GM13977 (cell line): ENCODE data around the gene CD8B2.
"Not testable (repeated sequence)": the region's sequence is repeated elsewhere in the genome, so short reads cannot be mapped to it uniquely, and the experiment has no call there.

ENCODE experiments used
- DNase-seq: peaks from one replicate; pipeline ENCODE4 v3.0.0; 2012; ENCODE audit warnings: low spot score
- CTCF ChIP-seq: IDR thresholded peaks from 2 replicates; pipeline ENCODE4 v1.5.1; 2012; ENCODE audit warnings: mild to moderate bottlenecking, control low read depth; ENCODE audit not compliant: insufficient read depth; ENCODE audit errors: extremely low read depth, missing control alignments
- in situ Hi-C: fragments of 300-500 bp; cut with MboI; formaldehyde crosslinking; loops from one replicate; pipeline ENCODE4 v1.12.0; 2022; ENCODE audit warnings: low sequenced_read_pairs, low pct_unique_long_range_greater_than_20kb, mixed read lengths, inconsistent platforms; ENCODE audit not compliant: unreplicated experiment

CD8B2 gene

GRCh38 chr2:106504787-106505186 is 17.6 kb downstream of the CD8B2 start:
- DNase-seq, in situ Hi-C loops: not testable (repeated sequence)

GRCh38 chr2:106506002-106506687 is 19.0 kb downstream of the CD8B2 start:
- DNase-seq, in situ Hi-C loops: not testable (repeated sequence)

GRCh38 chr2:106508660-106509373 is 21.7 kb downstream of the CD8B2 start:
- DNase-seq, in situ Hi-C loops: not testable (repeated sequence)

- in situ Hi-C loops, DNase-seq: not testable (repeated sequence)
These were observed 22.2 kb downstream of the CD8B2 start for GRCh38 chr2:106509374-106509770.

GRCh38 chr2:106510791-106511190 is 23.6 kb downstream of the CD8B2 start:
- in situ Hi-C loops, DNase-seq: not testable (repeated sequence)

GRCh38 chr2:106511476-106511901 is 24.3 kb downstream of the CD8B2 start:
- in situ Hi-C loops, DNase-seq: not testable (repeated sequence)

- in situ Hi-C loops, DNase-seq: not testable (repeated sequence)
These were observed 24.8 kb downstream of the CD8B2 start for GRCh38 chr2:106511934-106512333.

GRCh38 chr2:106513391-106513790 is 26.2 kb downstream of the CD8B2 start:
- DNase-seq, in situ Hi-C loops: not testable (repeated sequence)

- DNase-seq, in situ Hi-C loops: not testable (repeated sequence)
These were observed 27.7 kb downstream of the CD8B2 start for GRCh38 chr2:106514827-106515226.

- no peak for DNase-seq
- in situ Hi-C loops, result no loop called here
- TF ChIP-seq CTCF, result no peak
These were observed 29.3 kb downstream of the CD8B2 start for GRCh38 chr2:106516436-106516835.

- TF ChIP-seq CTCF, result no peak
- DNase-seq, result no peak
- in situ Hi-C loops, result no loop called here
These were observed 29.7 kb downstream of the CD8B2 start for GRCh38 chr2:106516864-106517263.
